ENCODE results near the gene MBLAC1. TPM values are rescaled to one million over a fixed set of nuclear protein-coding genes. Genes with fewer than 3 reads are reported as not detected.

MBLAC1 gene
- total and polyA plus RNA-seq, 9 of the 15 experiments (the other 6 are each of a cell fraction or from before 2014, with no cell fraction given), result 0.03 to 3.1 (median 0.52) TPM

DNA sequence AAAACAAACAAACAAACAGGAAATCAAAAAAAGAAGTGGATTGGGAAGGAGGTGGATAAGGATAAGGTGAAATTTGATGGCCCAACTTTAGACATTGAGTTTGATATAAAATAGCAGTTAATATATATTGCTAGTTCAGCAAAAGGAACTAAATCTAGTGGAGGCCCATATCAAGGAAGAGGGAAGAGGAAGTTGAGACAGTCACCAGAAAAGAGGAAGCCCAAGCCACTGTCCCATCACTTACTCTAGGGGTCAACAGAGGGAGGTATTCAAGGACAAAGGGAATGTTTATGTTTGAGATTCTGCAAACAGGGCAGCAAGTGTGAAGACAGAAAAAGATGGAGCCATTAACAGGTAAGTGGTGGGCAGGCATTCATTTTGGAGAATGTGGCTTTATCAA lies 25.6 kb downstream of the MBLAC1 start (continued):
- TF ChIP-seq, protein P1, sequence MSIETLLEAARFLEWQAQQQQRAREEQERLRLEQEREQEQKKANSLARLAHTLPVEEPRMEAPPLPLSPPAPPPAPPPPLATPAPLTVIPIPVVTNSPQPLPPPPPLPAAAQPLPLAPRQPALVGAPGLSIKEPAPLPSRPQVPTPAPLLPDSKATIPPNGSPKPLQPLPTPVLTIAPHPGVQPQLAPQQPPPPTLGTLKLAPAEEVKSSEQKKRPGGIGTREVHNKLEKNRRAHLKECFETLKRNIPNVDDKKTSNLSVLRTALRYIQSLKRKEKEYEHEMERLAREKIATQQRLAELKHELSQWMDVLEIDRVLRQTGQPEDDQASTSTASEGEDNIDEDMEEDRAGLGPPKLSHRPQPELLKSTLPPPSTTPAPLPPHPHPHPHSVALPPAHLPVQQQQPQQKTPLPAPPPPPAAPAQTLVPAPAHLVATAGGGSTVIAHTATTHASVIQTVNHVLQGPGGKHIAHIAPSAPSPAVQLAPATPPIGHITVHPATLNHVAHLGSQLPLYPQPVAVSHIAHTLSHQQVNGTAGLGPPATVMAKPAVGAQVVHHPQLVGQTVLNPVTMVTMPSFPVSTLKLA (conservative IDR thresholded peaks at IDR 0.05), result 0 out of 4 replicates have a peak, but pooled peaks of 1 of the 2 experiments have one; percentile 19
- 0 out of 2 replicates have a peak, but pooled peaks have one; percentile 9 for TF ChIP-seq POLR2A (conservative IDR thresholded peaks at IDR 0.05)
- peak; percentile 68; the same call in 1 of the 2 replicates for TF ChIP-seq MTA1 (IDR thresholded peaks at IDR 0.05; ENCODE audit: borderline replicate concordance)
- peak; percentile 51; the same call in 1 of the 2 replicates for TF ChIP-seq SMARCA4 (IDR thresholded peaks at IDR 0.05)
- peak; percentile 64; the same call in 1 of the 2 replicates for TF ChIP-seq ELF1 (tag; IDR thresholded peaks at IDR 0.05)
- no peak for TF ChIP-seq JUNB (CRISPR knock-in tag; conservative IDR thresholded peaks at IDR 0.05)
- no peak for TF ChIP-seq TAL1 (IDR thresholded peaks at IDR 0.05)
- peak; percentile 73 to 92; a peak in 3 of 4 replicates for TF ChIP-seq ETV6 (IDR thresholded peaks at IDR 0.05; ENCODE audit: borderline replicate concordance in 1 of 2, low read depth in 2 of 2, low read length in 1 of 2)
- no peak for TF ChIP-seq ETV6 (CRISPR knock-in tag; IDR thresholded peaks at IDR 0.05; ENCODE audit: borderline replicate concordance)
- 0 out of 2 replicates have a peak, but pooled peaks have one; percentile 24 for TF ChIP-seq JUND (IDR thresholded peaks at IDR 0.05; ENCODE audit: borderline replicate concordance, low read depth, low read length)
- peak; percentile 35; the same call in 1 of the 3 replicates for TF ChIP-seq JUND (tag; IDR thresholded peaks at IDR 0.05; ENCODE audit: borderline replicate concordance, low read depth, low read length)
- TF ChIP-seq MAFG (tag; conservative IDR thresholded peaks at IDR 0.05), result peak; percentile 83
- 0 out of 2 replicates have a peak, but pooled peaks have one; percentile 18 for TF ChIP-seq FOSL1 (tag; conservative IDR thresholded peaks at IDR 0.05)
- TF ChIP-seq C11orf30 (IDR thresholded peaks at IDR 0.05; ENCODE audit: low read depth), result peak; percentile 93
- TF ChIP-seq SRF (CRISPR knock-in tag; IDR thresholded peaks at IDR 0.05), result peak in 1 of 2 experiments; percentile 83; a peak in 1 of 4 replicates
- no peak for TF ChIP-seq ZNF354B (CRISPR knock-in tag; IDR thresholded peaks at IDR 0.05)
- TF ChIP-seq PATZ1 (CRISPR knock-in tag; IDR thresholded peaks at IDR 0.05; ENCODE audit: borderline replicate concordance), result no peak
- 0 out of 2 replicates have a peak, but pooled peaks have one; percentile 26 for TF ChIP-seq EP400 (IDR thresholded peaks at IDR 0.05)
- TF ChIP-seq POLR2AphosphoS2 (IDR thresholded peaks at IDR 0.05; ENCODE audit: low read length), result peak; percentile 31; the same call in 1 of the 2 replicates
- TF ChIP-seq SOX6 (IDR thresholded peaks at IDR 0.05), result peak; percentile 37; the same call in 1 of the 2 replicates
- peak; percentile 17; the same call in 1 of the 2 replicates for TF ChIP-seq SUPT5H (IDR thresholded peaks at IDR 0.05)
